ENCODE measurements around the gene DDX27.

DNA sequence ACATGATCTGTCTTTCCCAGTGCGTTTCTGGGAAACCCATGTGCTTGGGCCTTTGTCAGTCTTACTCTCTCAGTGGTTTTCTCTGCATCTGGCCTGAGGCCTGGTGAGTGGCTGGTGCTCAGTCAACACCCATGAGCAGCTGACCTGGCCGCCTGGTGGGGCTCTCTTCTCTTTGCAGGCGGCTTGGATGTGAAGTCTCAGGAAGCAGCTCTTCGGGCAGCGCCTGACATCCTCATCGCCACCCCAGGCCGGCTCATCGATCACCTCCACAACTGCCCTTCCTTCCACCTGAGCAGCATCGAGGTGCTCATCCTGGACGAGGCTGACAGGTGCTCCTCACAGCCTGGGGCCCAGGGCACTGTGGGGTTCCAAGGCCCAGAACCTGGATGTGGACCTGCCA lies 10.8 kb downstream of the DDX27 start:
- TF ChIP-seq, protein P1, sequence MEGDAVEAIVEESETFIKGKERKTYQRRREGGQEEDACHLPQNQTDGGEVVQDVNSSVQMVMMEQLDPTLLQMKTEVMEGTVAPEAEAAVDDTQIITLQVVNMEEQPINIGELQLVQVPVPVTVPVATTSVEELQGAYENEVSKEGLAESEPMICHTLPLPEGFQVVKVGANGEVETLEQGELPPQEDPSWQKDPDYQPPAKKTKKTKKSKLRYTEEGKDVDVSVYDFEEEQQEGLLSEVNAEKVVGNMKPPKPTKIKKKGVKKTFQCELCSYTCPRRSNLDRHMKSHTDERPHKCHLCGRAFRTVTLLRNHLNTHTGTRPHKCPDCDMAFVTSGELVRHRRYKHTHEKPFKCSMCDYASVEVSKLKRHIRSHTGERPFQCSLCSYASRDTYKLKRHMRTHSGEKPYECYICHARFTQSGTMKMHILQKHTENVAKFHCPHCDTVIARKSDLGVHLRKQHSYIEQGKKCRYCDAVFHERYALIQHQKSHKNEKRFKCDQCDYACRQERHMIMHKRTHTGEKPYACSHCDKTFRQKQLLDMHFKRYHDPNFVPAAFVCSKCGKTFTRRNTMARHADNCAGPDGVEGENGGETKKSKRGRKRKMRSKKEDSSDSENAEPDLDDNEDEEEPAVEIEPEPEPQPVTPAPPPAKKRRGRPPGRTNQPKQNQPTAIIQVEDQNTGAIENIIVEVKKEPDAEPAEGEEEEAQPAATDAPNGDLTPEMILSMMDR (IDR thresholded peaks at IDR 0.05): no peak
- TF ChIP-seq POLR2A (IDR thresholded peaks at IDR 0.05): no peak
